SK-N-MC (cell line): ENCODE results near the gene C9orf78.

ENCODE experiments used
- EZH2 ChIP-seq: fragments of 200-600 bp; sonication (generic); IDR thresholded peaks from one replicate; pipeline ENCODE4 v1.6.1; 2017; ENCODE audit warnings: antibody characterized with exemption
- FOXP2 ChIP-seq: optimal IDR thresholded peaks from 2 replicates; pipeline ENCODE3; 2011; ENCODE audit warnings: mild to moderate bottlenecking, moderate library complexity; ENCODE audit not compliant: insufficient read depth; ENCODE audit errors: extremely low read length, control extremely low read depth

DNA sequence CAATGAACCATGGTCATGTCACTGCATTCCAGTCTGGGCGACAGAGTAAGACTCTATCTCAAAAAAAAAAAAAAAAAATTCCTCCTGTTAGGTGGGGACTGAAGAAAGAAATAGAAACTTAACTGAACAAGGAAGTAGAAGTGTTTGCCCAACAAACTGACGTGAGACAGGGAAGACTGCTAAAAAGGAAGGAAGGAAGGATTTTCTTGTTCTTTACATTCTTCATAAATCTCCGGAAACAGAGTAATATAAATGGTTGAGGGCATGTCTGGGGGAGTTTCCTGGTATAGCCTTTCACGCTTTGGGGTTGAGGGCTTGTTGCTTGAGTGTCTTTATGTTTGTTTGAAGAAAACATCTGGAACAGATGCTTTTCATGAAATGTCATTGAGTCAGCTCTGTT, 29.0 kb downstream of the C9orf78 start:
- TF ChIP-seq EZH2 (no peak), FOXP2 (no peak)
